Left lung (tissue), 10 donors: ENCODE data around the gene ARG2. TPM values are rescaled to one million over a fixed set of nuclear protein-coding genes. Genes with fewer than 3 reads are reported as not detected.

ENCODE experiments used
- ATAC-seq: fragments of 200-7000 bp; cut with Tn5 transposase; one replicate; pipeline ENCODE4 v1.9.1; 2020; ENCODE audit warnings: moderate library complexity
- DNase-seq, 4 donors: peaks; one replicate each; pipeline ENCODE4 v3.0.0-alpha.2; 2013 to 2020
- H3K27ac ChIP-seq, 2 donors: fragments of 200-600 bp; sonication (generic) in 1 of 2; one replicate each; pipeline versions ENCODE4 v1.5.0 to v1.8.0; 2020 to 2021
- H3K27me3 ChIP-seq, 2 donors: fragments of 200-600 bp; sonication (generic) in 1 of 2; one replicate each; pipeline versions ENCODE4 v1.5.0 to v1.8.0; 2020 to 2021
- H3K36me3 ChIP-seq, 2 donors: fragments of 200-600 bp; sonication (generic) in 1 of 2; one replicate each; pipeline versions ENCODE4 v1.5.0 to v1.8.0; 2020 to 2021
- H3K4me1 ChIP-seq, 2 donors: fragments of 200-600 bp; one replicate each; pipeline ENCODE4 v1.8.0; 2021
- H3K4me3 ChIP-seq, 2 donors: fragments of 200-600 bp; sonication (generic) in 1 of 2; one replicate each; pipeline versions ENCODE4 v1.5.0 to v1.8.0; 2020 to 2021; ENCODE audit warnings: mild to moderate bottlenecking in 1 of 2
- H3K9me3 ChIP-seq, 2 donors: fragments of 200-600 bp; sonication (generic) in 1 of 2; one replicate each; pipeline versions ENCODE4 v1.5.0 to v1.8.0; 2020 to 2021
- CTCF ChIP-seq, 2 donors: fragments of 200-600 bp; sonication (generic) in 1 of 2; IDR thresholded peaks; one replicate each; pipeline versions ENCODE4 v1.5.0 to v1.8.0; 2021; ENCODE audit warnings: antibody characterized with exemption in 2 of 2
- intact Hi-C, 2 donors: fragments of 100-400 bp; cut with DNase I; formaldehyde crosslinking; loops; one replicate each; pipeline versions ENCODE4 v1.11.2 to v1.14.2; 2022
- polyA plus RNA-seq, 6 donors: library from polyadenylated mRNA; unstranded; fragments of 120-200 nt; gene quantifications; one replicate each; pipeline ENCODE4 v1.2.1, GENCODE V29; 2013; ENCODE audit not compliant: insufficient read length in 6 of 6
- total RNA-seq, 2 donors: library from RNA; stranded (reverse); fragmentation: NEBNext Ultra II Directional; extraction: Animal tissue kit (Norgen Biotek cat#: 25700); gene quantifications; one replicate each; pipeline ENCODE4 v1.2.1, GENCODE V29; 2021
- donor health status: DM: no; HTN: yes; CAD: no.
- donor health status: DM: no; HTN: no; CAD: no.

Gene ARG2
- total and polyA plus RNA-seq, 8 donors, result 1.9 to 14.8 (median 2.9) TPM

- H3K4me1 ChIP-seq, result peaks cover 12 to 38% of the 10 kb centered on the region in 2 donors
- H3K4me3 ChIP-seq, result peak overlapping the region; percentile 72 to 99
- H3K36me3 ChIP-seq, result peaks cover 0 to 17% of the 10 kb centered on the region in 2 donors
- H3K9me3 ChIP-seq, result no peaks in the 10 kb centered on the region
- intact Hi-C loops, result no loop called here
- ATAC-seq (peak; percentile 92), DNase-seq (peak; percentile 36 to 94 (median 76))
- no peaks in the 10 kb centered on the region for H3K27me3 ChIP-seq
- no peak for TF ChIP-seq CTCF (IDR thresholded peaks at IDR 0.05)
- peak overlapping the region; percentile 93 to 97 for H3K27ac ChIP-seq
Observed at GRCh38 chr14:67674139-67674479, 54.4 kb downstream of the ARG2 start.

GRCh38 chr14:67674480-67675218 lies 54.9 kb downstream of the ARG2 start, which contains the start of gene VTI1B:
Gene VTI1B (minus strand): TSS chr14:67674632. CDS start chr14:67674489, 143 bp downstream.
- Histone ChIP-seq H3K27me3 (no peaks in the 10 kb centered on the region), H3K4me1 (peaks cover 12 to 38% of the 10 kb centered on the region in 2 donors), H3K36me3 (peaks cover 0 to 17% of the 10 kb centered on the region in 2 donors), H3K27ac (peak within 1 kb of the TSS; percentile 93 to 97), H3K9me3 (no peaks in the 10 kb centered on the region), H3K4me3 (peak within 1 kb of the TSS; percentile 72 to 99)
- intact Hi-C loops, result no loop called here
- no peak for TF ChIP-seq CTCF (IDR thresholded peaks at IDR 0.05)
- ATAC-seq, result peak; percentile 97
- peak; percentile 82 to 95 (median 91) for DNase-seq

GRCh38 chr14:67675219-67675582 lies 55.5 kb downstream of the ARG2 start:
- intact Hi-C loops, result no loop called here
- no peak for ATAC-seq
- peaks cover 0 to 17% of the 10 kb centered on the region in 2 donors for H3K36me3 ChIP-seq
- H3K27ac ChIP-seq, result peak overlapping the region; percentile 93 to 97
- no peak for TF ChIP-seq CTCF (IDR thresholded peaks at IDR 0.05)
- peak overlapping the region; percentile 72 to 99 for H3K4me3 ChIP-seq
- DNase-seq, result no peak
- peaks cover 12 to 41% of the 10 kb centered on the region in 2 donors for H3K4me1 ChIP-seq
- no peaks in the 10 kb centered on the region for H3K9me3 ChIP-seq
- H3K27me3 ChIP-seq, result no peaks in the 10 kb centered on the region

- H3K4me1 ChIP-seq, result peaks cover 0 to 22% of the 10 kb centered on the region in 2 donors
- TF ChIP-seq CTCF (IDR thresholded peaks at IDR 0.05), result no peak
- ATAC-seq (no peak), DNase-seq (no peak)
- intact Hi-C loops, result no loop called here
- H3K4me3 ChIP-seq, result no peak overlapping the region
- no peak overlapping the region for H3K27ac ChIP-seq
- H3K27me3 ChIP-seq, result no peaks in the 10 kb centered on the region
- peaks cover 0 to 33% of the 10 kb centered on the region in 2 donors for H3K36me3 ChIP-seq
- no peaks in the 10 kb centered on the region for H3K9me3 ChIP-seq
Observed at GRCh38 chr14:67679006-67679405, 59.3 kb downstream of the ARG2 start.

- Histone ChIP-seq H3K27ac (peak overlapping the region in 1 of 2 donors; percentile 24), H3K4me3 (no peak overlapping the region), H3K9me3 (no peaks in the 10 kb centered on the region), H3K4me1 (peaks cover 0 to 19% of the 10 kb centered on the region in 2 donors), H3K36me3 (peaks cover 0 to 44% of the 10 kb centered on the region in 2 donors), H3K27me3 (no peaks in the 10 kb centered on the region)
- TF ChIP-seq CTCF (IDR thresholded peaks at IDR 0.05), result no peak
- ATAC-seq (peak; percentile 73), DNase-seq (no peak)
- intact Hi-C loops, result no loop called here
Observed at GRCh38 chr14:67680121-67680602, 60.4 kb downstream of the ARG2 start.
